Measurements from ENCODE around the gene MNAT1. TPM values are rescaled to one million over a fixed set of nuclear protein-coding genes. Genes with fewer than 3 reads are reported as not detected.

The MNAT1 gene
- total and polyA plus RNA-seq, 12 donors: 13.9 to 35.3 (median 27.2) TPM

- ATAC-seq: peak in 1 of 8 donors; percentile 30
- intact Hi-C loops (cut with DNase I): no loop called here
Measured at GRCh38 chr14:60753264-60754119, 18.9 kb downstream of the MNAT1 start.

GRCh38 chr14:60756847-60757246 is 22.3 kb downstream of the MNAT1 start:
- Histone ChIP-seq H3K9me3 (no peaks in the 10 kb centered on the region), H3K4me3 (no peak overlapping the region), H3K4me1 (peaks cover 0 to 47% (median 10%) of the 10 kb centered on the region in 9 donors), H3K27me3 (no peaks in the 10 kb centered on the region), H3K27ac (no peak overlapping the region), H3K36me3 (no peaks in the 10 kb centered on the region)
- no peak for ATAC-seq
- no peak for DNase-seq
- WGBS, 2 donors: 23 to 44% methylated on average over 1 of the region's 1 CpG
- no peak for TF ChIP-seq CTCF (IDR thresholded peaks at IDR 0.05)
- intact Hi-C loops (cut with DNase I): no loop called here

More at GRCh38 chr14:60753264-60754119, 18.9 kb downstream of the MNAT1 start:
- Histone ChIP-seq H3K27ac (no peak overlapping the region), H3K9me3 (no peaks in the 10 kb centered on the region), H3K4me3 (no peak overlapping the region), H3K36me3 (no peaks in the 10 kb centered on the region), H3K27me3 (no peaks in the 10 kb centered on the region), H3K4me1 (peaks cover 0 to 41% (median 10%) of the 10 kb centered on the region in 9 donors)
- 87 to 88% methylated on average over 7 of the region's 7 CpGs for WGBS, 2 donors
- no peak for DNase-seq
- TF ChIP-seq CTCF (IDR thresholded peaks at IDR 0.05): no peak

- intact Hi-C loops (cut with DNase I): no loop called here
- Histone ChIP-seq H3K27ac (no peak overlapping the region), H3K9me3 (no peaks in the 10 kb centered on the region), H3K27me3 (no peaks in the 10 kb centered on the region), H3K4me1 (peaks cover 0 to 44% (median 10%) of the 10 kb centered on the region in 9 donors), H3K36me3 (no peaks in the 10 kb centered on the region), H3K4me3 (no peak overlapping the region)
- 82 to 96% methylated on average over 1 of the region's 1 CpG for WGBS, 2 donors
- DNase-seq: no peak
- no peak for TF ChIP-seq CTCF (IDR thresholded peaks at IDR 0.05)
- ATAC-seq: no peak
Measured at GRCh38 chr14:60757567-60758002, 23.0 kb downstream of the MNAT1 start.

- intact Hi-C loops (cut with DNase I): no loop called here
- no peak overlapping the region for H3K4me3 ChIP-seq
- H3K4me1 ChIP-seq: peaks cover 0 to 40% (median 10%) of the 10 kb centered on the region in 9 donors
- DNase-seq: no peak
- no peak for ATAC-seq
- no peak for TF ChIP-seq CTCF (IDR thresholded peaks at IDR 0.05)
- no peaks in the 10 kb centered on the region for H3K27me3 ChIP-seq
- H3K36me3 ChIP-seq: no peaks in the 10 kb centered on the region
- H3K9me3 ChIP-seq: no peaks in the 10 kb centered on the region
- WGBS, 2 donors: 79 to 89% methylated on average over 2 of the region's 2 CpGs
- no peak overlapping the region for H3K27ac ChIP-seq
Measured at GRCh38 chr14:60758885-60759284, 24.3 kb downstream of the MNAT1 start.

All from heart right ventricle (tissue), 16 donors.